ENCODE data around the gene DACT3. TPM values are rescaled to one million over a fixed set of nuclear protein-coding genes. Genes with fewer than 3 reads are reported as not detected.

Gene DACT3
- total RNA-seq, 4 donors from 2014 or later, result 1.7 to 3.2 (median 2.7) TPM

DNA sequence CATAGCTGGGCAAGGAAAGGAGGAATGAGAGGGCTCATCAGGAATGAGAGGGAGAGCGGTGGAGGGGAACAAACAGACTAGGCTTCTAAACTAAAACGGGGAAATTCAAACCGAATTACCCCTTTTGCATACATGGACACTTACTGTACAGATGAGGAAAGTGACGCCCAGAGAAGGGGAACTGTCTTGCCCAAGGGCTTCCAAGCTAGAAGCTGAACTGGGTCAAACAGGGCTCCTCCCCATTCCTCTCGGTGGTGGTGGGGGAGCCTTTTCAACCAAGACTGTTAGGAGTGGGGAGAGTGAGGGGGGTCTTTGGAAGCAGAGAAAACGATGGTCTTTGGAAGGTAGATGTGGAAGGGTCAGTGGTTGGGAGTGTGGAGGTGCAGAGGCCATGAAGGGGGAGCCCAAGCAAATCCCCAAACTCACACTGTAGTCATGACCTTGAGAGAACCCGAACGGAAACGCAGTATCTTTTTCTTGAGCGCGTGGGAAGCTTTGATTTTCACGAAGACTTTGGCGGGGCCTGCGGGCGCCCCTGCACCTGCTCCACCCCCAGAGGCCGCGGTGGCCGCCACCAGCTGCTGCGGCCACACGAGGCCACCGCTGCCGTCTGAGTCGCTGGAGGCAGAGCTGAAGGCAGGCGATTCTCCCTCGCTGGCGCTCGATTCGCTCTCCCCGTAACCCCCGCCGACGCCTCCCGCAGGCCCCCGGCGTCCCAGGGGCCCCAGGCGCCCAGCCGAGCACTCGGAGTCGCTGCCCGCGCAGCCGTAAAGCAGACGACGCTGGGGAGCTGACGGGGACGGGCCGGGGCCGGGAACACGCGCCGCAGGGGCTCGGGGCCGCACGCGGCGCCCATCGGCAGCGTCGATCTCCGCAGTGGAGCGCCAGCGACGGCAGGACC, 12.7 kb downstream of the DACT3 start:
- 37 to 46% methylated on average over 19 to 32 of the region's 63 CpGs for WGBS, 2 donors
- Histone ChIP-seq H3K27me3 (peaks cover 4% of the 10 kb centered on the region), H3K4me1 (no peaks in the 10 kb centered on the region), H3K4me3 (replicated peaks in 1 of 3) (no peak overlapping the region), H3K27ac (no peak overlapping the region), H3K36me3 (no peaks in the 10 kb centered on the region), H3K9me3 (no peaks in the 10 kb centered on the region)
- DNase-seq, result no peak
- intact Hi-C loops (cut with DNase I), result no loop called here
- TF ChIP-seq POLR2A (IDR thresholded peaks at IDR 0.05), result no peak
- TF ChIP-seq, protein P1, sequence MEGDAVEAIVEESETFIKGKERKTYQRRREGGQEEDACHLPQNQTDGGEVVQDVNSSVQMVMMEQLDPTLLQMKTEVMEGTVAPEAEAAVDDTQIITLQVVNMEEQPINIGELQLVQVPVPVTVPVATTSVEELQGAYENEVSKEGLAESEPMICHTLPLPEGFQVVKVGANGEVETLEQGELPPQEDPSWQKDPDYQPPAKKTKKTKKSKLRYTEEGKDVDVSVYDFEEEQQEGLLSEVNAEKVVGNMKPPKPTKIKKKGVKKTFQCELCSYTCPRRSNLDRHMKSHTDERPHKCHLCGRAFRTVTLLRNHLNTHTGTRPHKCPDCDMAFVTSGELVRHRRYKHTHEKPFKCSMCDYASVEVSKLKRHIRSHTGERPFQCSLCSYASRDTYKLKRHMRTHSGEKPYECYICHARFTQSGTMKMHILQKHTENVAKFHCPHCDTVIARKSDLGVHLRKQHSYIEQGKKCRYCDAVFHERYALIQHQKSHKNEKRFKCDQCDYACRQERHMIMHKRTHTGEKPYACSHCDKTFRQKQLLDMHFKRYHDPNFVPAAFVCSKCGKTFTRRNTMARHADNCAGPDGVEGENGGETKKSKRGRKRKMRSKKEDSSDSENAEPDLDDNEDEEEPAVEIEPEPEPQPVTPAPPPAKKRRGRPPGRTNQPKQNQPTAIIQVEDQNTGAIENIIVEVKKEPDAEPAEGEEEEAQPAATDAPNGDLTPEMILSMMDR (IDR thresholded peaks at IDR 0.05), result no peak

- WGBS, 2 donors, result 88 to 90% methylated on average over 3 of the region's 3 CpGs
- Histone ChIP-seq H3K4me3 (replicated peaks in 1 of 3) (no peak overlapping the region), H3K9me3 (no peaks in the 10 kb centered on the region), H3K27me3 (peaks cover 4% of the 10 kb centered on the region), H3K27ac (no peak overlapping the region), H3K36me3 (no peaks in the 10 kb centered on the region), H3K4me1 (no peaks in the 10 kb centered on the region)
- DNase-seq, result no peak
- intact Hi-C loops (cut with DNase I), result no loop called here
- TF ChIP-seq, protein P1 (IDR thresholded peaks at IDR 0.05), result no peak
- TF ChIP-seq POLR2A (IDR thresholded peaks at IDR 0.05), result no peak
Measured at GRCh38 chr19:46646402-46646801, 14.6 kb downstream of the DACT3 start.

DNA sequence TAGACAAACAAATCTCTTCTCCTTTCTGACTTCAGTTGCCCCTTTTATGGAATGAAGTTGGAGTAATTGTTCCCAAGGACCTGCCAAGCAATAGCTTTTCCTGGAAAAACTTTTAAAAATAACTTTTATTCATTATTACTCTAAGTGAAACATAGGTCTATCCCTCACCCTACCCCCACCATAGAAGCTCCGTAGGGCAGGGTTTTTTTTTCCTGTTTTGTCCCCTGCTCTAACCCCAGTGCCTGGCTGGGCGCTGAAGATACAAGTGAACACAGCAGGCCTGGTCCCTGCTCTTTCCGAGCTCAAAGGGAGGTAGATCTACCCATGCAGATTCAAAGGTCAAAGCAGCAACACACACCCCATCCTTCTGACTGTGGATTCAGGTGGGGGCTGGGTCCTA, 16.3 kb downstream of the DACT3 start:
- TF ChIP-seq POLR2A (IDR thresholded peaks at IDR 0.05), result no peak
- TF ChIP-seq, protein P1 (IDR thresholded peaks at IDR 0.05), result no peak
- no peak for DNase-seq
- H3K27me3 ChIP-seq, result peaks cover 12% of the 10 kb centered on the region
- 44 to 45% methylated on average over 3 of the region's 3 CpGs for WGBS, 2 donors
- H3K27ac ChIP-seq, result no peak overlapping the region
- H3K36me3 ChIP-seq, result no peaks in the 10 kb centered on the region
- peaks cover 2 to 3% of the 10 kb centered on the region in 2 donors for H3K4me1 ChIP-seq
- intact Hi-C loops (cut with DNase I), result no loop called here
- H3K9me3 ChIP-seq, result no peaks in the 10 kb centered on the region
- no peak overlapping the region for H3K4me3 ChIP-seq (replicated peaks in 1 of 3)

GRCh38 chr19:46640656-46641055, 20.3 kb downstream of the DACT3 start:
- Histone ChIP-seq H3K4me1 (peaks cover 17 to 18% of the 10 kb centered on the region in 2 donors), H3K27me3 (peaks cover 14% of the 10 kb centered on the region), H3K27ac (no peak overlapping the region), H3K4me3 (replicated peaks in 1 of 3) (no peak overlapping the region), H3K9me3 (no peaks in the 10 kb centered on the region), H3K36me3 (no peaks in the 10 kb centered on the region)
- intact Hi-C loops (cut with DNase I), result no loop called here
- no peak for DNase-seq
- WGBS, 2 donors, result 92 to 95% methylated on average over 2 of the region's 2 CpGs
- no peak for TF ChIP-seq POLR2A (IDR thresholded peaks at IDR 0.05)
- TF ChIP-seq, protein P1 (IDR thresholded peaks at IDR 0.05), result no peak

All from thyroid gland (tissue), 4 donors.